GM18507 (cell line): Measurements from ENCODE around the gene REEP6.
"Not testable (repeated sequence)": the region's sequence is repeated elsewhere in the genome, so short reads cannot be mapped to it uniquely, and the experiment has no call there.

ENCODE experiments used
- DNase-seq: peaks from one replicate; pipeline ENCODE4 v3.0.0; 2011; ENCODE audit warnings: low read depth; ENCODE audit not compliant: insufficient read length; ENCODE audit errors: extremely low spot score
- FAIRE-seq: peaks from 2 replicates; lab custom pipeline; 2011; peaks lifted over from hg19 to GRCh38; lab: Jason Lieb, UNC

REEP6 gene

GRCh38 chr19:1532003-1532402 lies 41.0 kb downstream of the REEP6 start:
- FAIRE-seq (no peak), DNase-seq (no peak)

- FAIRE-seq (no peak), DNase-seq (no peak)
Observed at GRCh38 chr19:1533510-1534150, 42.6 kb downstream of the REEP6 start.

- FAIRE-seq: no peak
- DNase-seq: no peak
Observed at GRCh38 chr19:1534972-1535371, 44.0 kb downstream of the REEP6 start.

- not testable (repeated sequence) for DNase-seq, FAIRE-seq
Observed at GRCh38 chr19:1535699-1536098, 44.7 kb downstream of the REEP6 start.

GRCh38 chr19:1538978-1539377 lies 48.0 kb downstream of the REEP6 start:
- no peak for DNase-seq
- no peak for FAIRE-seq

- not testable (repeated sequence) for DNase-seq, FAIRE-seq
Observed at GRCh38 chr19:1539749-1540148, 48.8 kb downstream of the REEP6 start.

- DNase-seq (no peak), FAIRE-seq (no peak)
Observed at GRCh38 chr19:1540365-1540925, 49.5 kb downstream of the REEP6 start.
